ENCODE results near the gene TRIP13. TPM values are rescaled to one million over a fixed set of nuclear protein-coding genes. Genes with fewer than 3 reads are reported as not detected.
"Not testable (repeated sequence)": the region's sequence is repeated elsewhere in the genome, so short reads cannot be mapped to it uniquely, and the experiment has no call there.

The TRIP13 gene
- total RNA-seq, 2 experiments from 2014 or later = 26.6 to 28.8 TPM

DNA sequence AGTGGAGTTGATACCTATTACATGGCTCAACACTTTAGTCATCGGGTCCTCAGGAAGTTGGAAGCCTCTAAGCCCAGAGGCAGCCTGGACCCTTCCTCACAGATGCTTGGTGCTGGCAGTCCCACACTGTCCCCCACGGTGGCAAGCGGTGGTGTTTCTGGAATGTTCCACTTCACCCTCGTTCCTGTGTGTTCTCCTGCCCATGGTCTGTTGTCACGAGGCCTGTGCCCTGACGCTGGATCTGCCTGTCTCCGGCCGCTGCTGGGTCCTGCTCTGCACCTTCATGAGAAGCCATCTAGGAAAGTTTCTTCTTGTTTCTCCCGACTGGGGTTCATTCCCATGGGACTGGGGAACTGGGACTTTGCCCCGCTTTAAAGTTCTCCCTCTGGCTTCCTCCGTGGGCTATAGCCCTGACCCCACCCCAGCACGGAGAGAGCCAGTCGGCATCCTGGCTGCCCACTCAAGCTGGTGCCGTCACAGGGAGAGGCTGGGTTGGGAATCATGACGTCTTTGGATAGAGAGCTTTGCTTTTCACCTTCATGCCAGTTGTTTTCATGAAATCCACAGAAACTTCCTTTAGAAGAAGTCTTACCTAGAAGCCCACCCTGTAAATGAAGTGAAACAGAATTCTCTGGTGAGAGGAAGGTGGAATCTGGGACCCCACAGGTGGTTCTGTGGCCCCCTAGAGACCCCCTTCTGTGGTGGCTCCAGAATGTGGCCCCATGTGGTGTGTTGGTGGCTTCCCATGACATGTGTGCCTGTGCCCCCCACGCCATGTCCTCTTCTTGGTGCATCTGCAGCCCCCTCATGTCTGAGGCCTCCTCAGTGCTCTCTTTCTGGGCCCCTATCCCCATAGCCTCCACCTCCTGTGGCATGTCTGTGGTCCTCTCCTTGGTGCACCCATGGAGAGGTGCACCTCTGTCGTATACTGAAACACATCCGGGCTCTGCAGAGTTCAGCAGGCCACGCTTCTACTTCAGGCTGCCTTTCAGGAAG lies 43.8 kb downstream of the TRIP13 start:
- ChIA-PET CTCF (no interaction called here), POLR2A (no interaction called here)
- Mint-ChIP-seq H3K36me3 (ENCODE audit: low read depth) (no peaks in the 10 kb centered on the region), H3K9me3 (no peaks in the 10 kb centered on the region), H3K27ac (no peak overlapping the region), H3K4me3 (no peak overlapping the region), H3K4me1 (peaks cover 12% of the 10 kb centered on the region), H3K27me3 (peaks cover 12% of the 10 kb centered on the region)
- no peak for DNase-seq

DNA sequence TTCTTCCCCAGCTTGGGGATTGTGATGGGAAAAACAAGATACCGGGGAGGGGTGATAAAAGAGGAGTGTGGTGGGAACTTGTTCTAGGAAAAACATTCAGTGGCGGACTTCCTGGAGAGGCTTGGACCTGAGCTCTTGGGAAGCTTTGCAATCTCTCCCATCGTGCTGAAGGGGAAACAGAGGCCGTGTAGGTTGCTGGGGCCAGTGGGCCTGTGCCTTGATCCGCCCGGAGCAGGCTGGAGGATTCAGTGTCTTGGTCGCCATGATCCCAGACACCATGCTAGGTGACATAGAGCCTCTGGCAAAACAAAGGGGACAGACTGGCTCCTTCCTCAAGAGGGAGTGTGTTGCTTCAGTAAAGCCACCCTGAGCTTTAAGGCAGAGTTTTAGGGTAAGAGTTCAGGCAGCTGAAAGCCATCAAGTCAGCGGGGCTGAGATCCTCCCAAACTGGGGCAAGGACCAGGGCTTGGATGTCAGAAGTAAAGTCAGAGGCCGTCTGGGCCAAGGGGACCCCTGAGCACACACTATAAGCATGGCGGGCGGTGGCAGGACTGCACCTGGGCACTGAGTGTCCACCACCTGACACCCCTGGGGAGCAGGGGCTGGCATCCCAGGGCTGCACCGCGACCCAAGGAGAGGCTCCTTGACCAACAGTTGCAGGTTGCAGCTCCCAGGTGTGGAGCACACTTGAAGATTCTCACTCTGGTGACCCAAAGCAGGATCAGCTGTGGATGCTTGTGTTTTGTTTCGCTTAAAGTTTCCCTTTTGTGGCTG lies 44.7 kb downstream of the TRIP13 start:
- Mint-ChIP-seq H3K27ac (no peak overlapping the region), H3K36me3 (ENCODE audit: low read depth) (no peaks in the 10 kb centered on the region), H3K27me3 (peaks cover 16% of the 10 kb centered on the region), H3K4me3 (no peak overlapping the region), H3K4me1 (peaks cover 9% of the 10 kb centered on the region), H3K9me3 (no peaks in the 10 kb centered on the region)
- POLR2A ChIA-PET = no interaction called here
- CTCF ChIA-PET = interaction anchor here (1.0 kb wide), 1 partner anchor 14 kb away, joined by 3 read pairs; no protein-coding TSS in a partner anchor
- DNase-seq = no peak

DNA sequence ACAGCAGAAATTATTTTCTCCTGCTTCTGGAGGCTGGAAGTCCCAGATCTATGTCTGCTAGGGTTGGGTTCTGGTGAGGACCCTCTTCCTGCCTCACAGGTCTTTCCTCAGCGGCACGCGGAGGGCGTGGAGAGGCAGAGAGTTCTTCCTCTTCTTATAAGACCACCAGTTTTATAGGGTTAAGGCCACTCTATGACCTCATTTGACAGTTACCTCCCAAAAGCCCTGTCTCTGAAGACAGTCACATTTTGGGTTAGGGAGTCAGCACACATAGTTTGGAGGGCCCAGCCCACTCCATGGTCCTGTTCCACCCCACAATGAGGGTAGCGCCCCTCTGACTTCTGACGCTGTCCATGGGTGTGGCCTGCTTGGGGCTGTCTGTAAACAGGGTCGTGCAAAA lies 46.7 kb downstream of the TRIP13 start:
- H3K36me3 Mint-ChIP-seq (ENCODE audit: low read depth) = no peaks in the 10 kb centered on the region
- no peaks in the 10 kb centered on the region for H3K9me3 Mint-ChIP-seq
- ChIA-PET CTCF (interaction anchor here (1.2 kb wide), 1 partner anchor 202 kb away, joined by 3 read pairs; no protein-coding TSS in a partner anchor), POLR2A (no interaction called here)
- no peak overlapping the region for H3K4me3 Mint-ChIP-seq
- DNase-seq = no peak
- peaks cover 30% of the 10 kb centered on the region for H3K27me3 Mint-ChIP-seq
- H3K27ac Mint-ChIP-seq = no peak overlapping the region
- peaks cover 3% of the 10 kb centered on the region for H3K4me1 Mint-ChIP-seq

DNA sequence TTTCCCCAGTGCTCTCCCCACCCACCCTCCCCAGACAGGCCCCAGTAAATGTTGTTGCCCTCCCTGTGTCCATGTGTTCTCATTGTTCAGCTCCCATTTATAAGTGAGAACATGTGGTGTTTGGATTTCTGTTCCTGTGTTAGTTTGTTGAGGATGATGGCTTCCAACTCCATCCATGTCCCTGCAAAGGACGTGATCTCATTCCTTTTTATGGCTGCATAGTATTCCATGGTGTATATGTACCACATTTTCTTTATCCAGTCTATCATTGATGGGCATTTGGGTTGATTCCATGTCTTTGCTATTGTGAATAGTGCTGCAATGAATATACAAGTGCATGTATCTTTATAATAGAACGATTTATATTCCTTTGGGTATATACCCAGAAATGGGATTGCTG lies 48.1 kb downstream of the TRIP13 start:
- H3K27me3 Mint-ChIP-seq = peaks cover 41% of the 10 kb centered on the region
- H3K9me3 Mint-ChIP-seq; H3K27ac Mint-ChIP-seq; H3K36me3 Mint-ChIP-seq (ENCODE audit: low read depth); POLR2A ChIA-PET; H3K4me3 Mint-ChIP-seq; H3K4me1 Mint-ChIP-seq; DNase-seq: not testable (repeated sequence)
- CTCF ChIA-PET = interaction anchor here (1.2 kb wide), 1 partner anchor 201 kb away, joined by 3 read pairs; no protein-coding TSS in a partner anchor

DNA sequence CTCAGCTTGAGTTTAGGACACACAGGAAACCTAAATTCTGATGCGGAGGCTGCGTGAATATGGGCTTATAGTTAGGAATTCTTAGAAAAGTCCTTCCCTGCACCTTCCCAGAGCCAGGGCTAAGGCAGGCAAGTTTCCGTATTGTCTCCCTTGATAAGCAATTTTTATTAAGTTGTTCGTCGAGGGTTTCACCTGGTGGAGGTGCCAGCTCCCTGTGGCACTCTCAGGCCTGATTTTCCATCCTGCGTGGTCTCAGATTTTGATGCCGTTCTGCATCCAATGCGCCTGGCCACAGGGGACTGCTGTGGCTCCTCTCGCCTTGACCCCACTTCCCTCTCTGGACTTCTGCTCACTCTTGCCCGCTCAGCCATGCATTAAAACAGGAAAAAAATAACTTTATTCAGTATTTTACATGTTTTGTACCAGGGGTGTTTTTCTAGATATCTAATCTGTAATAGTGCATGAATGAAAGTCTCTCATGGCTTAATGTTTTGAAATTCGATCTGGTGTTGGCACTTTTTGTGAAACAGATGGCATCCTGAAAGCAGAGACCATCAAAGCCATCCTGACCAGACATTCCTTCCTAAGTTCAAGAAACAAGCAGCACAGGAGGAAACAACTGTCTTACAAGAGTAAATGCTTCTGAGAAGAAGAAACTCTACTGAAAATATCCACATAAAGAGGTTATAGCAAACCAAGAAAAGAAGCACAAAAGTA lies 50.7 kb downstream of the TRIP13 start:
- H3K36me3 Mint-ChIP-seq (ENCODE audit: low read depth) = no peaks in the 10 kb centered on the region
- peaks cover 55% of the 10 kb centered on the region for H3K27me3 Mint-ChIP-seq
- ChIA-PET POLR2A (no interaction called here), CTCF (no interaction called here)
- no peak overlapping the region for H3K27ac Mint-ChIP-seq
- no peak for DNase-seq
- no peak overlapping the region for H3K4me3 Mint-ChIP-seq
- no peaks in the 10 kb centered on the region for H3K4me1 Mint-ChIP-seq
- H3K9me3 Mint-ChIP-seq = no peaks in the 10 kb centered on the region

DNA sequence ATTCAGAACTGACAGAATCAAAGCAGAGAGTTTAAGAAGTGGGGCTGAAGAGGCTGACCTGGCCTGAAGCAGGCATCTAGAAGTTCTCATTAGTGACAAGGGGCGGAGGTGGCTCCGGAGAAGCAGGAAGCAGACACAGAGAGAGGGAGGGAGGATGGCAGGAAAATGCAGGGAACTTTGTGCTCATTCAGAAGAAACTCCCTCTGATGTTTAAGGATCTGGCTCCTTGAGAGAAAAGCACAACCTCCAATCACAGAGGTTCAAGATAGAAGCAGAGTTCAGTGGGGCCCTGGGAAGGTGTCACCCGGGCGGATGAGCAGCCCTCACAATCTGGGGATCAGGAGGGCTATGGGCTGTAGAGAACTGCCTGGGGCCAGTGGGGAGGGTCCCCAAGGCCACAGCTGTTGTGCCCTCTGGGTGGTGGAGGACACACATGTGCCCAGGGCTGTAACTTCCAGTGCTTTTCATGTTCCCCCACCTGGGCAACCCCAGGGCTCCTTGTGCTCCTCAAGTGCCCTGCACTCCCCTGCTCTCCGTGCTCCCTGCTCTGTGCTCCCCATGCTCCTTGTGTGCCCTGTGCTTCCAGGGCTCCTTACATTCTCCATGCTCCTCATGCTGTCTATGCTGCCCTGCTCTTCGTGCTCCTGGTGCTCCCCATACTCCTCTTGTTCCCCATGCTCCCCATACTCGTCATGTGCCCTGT lies 51.4 kb downstream of the TRIP13 start:
- Mint-ChIP-seq H3K36me3 (ENCODE audit: low read depth) (no peaks in the 10 kb centered on the region), H3K27ac (no peak overlapping the region), H3K4me3 (no peak overlapping the region), H3K4me1 (no peaks in the 10 kb centered on the region), H3K27me3 (peaks cover 55% of the 10 kb centered on the region), H3K9me3 (no peaks in the 10 kb centered on the region)
- CTCF ChIA-PET = no interaction called here
- DNase-seq = peak; percentile 15
- POLR2A ChIA-PET = no interaction called here

DNA sequence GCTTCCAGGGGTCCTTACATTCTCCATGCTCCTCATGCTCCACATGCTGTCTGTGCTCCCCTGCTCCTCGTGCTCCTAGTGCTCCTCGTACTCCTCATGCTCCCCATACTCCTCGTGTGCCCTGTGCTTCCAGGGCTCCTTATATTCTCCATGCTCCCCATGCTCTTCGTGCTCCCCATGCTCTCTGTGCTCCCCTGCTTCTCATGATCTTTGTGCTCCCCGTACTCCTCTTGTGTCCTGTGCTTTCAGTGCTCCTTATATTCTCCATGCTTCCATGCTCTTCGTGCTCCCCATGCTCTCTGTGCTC lies 51.9 kb downstream of the TRIP13 start:
- Mint-ChIP-seq H3K36me3 (ENCODE audit: low read depth) (no peaks in the 10 kb centered on the region), H3K4me3 (no peak overlapping the region), H3K27me3 (peaks cover 55% of the 10 kb centered on the region), H3K9me3 (no peaks in the 10 kb centered on the region), H3K27ac (no peak overlapping the region), H3K4me1 (no peaks in the 10 kb centered on the region)
- no peak for DNase-seq
- ChIA-PET CTCF (no interaction called here), POLR2A (no interaction called here)

DNA sequence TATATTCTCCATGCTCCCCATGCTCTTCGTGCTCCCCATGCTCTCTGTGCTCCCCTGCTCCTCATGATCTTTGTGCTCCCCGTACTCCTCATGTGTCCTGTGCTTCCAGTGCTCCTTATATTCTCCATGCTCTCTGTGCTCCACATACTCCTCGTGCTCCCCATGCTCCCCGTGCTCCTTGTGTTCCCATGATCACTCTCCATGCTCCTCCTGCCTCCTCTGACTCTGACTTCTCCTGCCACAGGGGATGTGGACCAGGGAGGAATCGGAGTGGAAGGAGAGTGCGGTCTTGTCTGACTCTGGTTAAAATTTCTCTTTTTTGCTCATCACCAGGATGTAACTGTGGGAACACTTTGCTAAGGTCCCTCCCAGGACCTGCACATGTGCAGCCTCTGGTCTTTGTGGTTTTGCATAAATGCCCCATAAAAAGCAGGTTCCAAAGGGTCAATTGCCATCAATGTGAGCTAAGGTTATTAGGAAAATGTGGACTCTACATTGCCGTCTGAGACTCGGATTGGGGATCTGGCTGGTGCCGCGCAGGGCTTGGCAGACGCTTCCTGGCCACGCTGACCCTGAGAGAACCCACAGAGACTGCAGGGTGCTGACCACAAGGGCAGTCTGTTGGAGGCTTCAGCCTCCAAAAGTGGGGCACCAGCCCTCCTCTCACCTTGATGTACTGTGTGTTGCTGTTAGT lies 52.5 kb downstream of the TRIP13 start:
- H3K9me3 Mint-ChIP-seq = no peaks in the 10 kb centered on the region
- H3K36me3 Mint-ChIP-seq (ENCODE audit: low read depth) = no peaks in the 10 kb centered on the region
- CTCF ChIA-PET = no interaction called here
- H3K27me3 Mint-ChIP-seq = peaks cover 53% of the 10 kb centered on the region
- H3K4me3 Mint-ChIP-seq = no peak overlapping the region
- POLR2A ChIA-PET = no interaction called here
- H3K4me1 Mint-ChIP-seq = no peaks in the 10 kb centered on the region
- no peak overlapping the region for H3K27ac Mint-ChIP-seq
- no peak for DNase-seq

DNA sequence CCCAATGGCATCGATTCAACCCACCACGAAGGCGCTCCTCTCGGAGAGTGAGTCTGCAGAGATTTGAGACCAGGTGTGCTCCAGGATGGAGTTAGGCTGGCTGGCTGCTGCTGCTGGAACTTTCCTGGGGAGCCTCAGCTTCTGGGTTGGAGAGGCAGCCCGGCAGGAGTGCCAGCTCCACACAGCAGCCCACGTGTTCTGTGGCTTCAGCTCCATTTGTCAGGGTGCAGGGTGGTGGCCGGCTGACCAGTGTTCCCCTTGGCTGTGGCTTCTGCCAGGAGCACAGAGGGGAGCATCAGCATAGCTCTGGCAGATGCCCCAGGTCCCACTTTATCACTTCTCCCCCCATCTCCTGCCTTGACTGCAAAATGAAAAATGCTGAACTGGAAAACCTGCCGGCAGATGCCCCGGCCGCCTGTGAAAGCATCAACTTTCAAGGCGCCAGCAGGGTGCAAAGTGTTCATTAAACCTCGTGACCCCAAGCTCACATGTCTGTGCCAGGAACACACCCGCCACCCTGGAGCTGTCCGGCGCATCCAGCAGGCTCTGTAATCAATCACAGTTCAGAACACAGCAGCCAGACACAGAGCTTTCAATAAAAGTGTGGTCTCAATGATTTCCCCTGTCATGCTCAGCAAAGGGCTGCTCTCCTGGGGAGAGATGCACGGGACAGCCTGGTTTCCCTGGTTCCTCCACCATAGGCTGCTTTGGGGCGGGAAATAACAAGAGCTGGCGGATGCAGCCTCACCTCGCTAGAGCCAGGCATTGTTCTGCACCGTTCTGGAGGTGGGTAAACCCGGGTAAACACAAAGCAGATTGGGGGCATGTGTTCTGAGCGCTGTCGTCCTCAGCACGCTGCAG lies 53.2 kb downstream of the TRIP13 start:
- ChIA-PET POLR2A (no interaction called here), CTCF (interaction anchor here (1.0 kb wide), 1 partner anchor 22 kb away, joined by 3 read pairs; no protein-coding TSS in a partner anchor)
- Mint-ChIP-seq H3K27ac (no peak overlapping the region), H3K4me1 (no peaks in the 10 kb centered on the region), H3K9me3 (no peaks in the 10 kb centered on the region), H3K27me3 (peaks cover 56% of the 10 kb centered on the region), H3K36me3 (ENCODE audit: low read depth) (no peaks in the 10 kb centered on the region), H3K4me3 (no peak overlapping the region)
- DNase-seq = peak; percentile 14

DNA sequence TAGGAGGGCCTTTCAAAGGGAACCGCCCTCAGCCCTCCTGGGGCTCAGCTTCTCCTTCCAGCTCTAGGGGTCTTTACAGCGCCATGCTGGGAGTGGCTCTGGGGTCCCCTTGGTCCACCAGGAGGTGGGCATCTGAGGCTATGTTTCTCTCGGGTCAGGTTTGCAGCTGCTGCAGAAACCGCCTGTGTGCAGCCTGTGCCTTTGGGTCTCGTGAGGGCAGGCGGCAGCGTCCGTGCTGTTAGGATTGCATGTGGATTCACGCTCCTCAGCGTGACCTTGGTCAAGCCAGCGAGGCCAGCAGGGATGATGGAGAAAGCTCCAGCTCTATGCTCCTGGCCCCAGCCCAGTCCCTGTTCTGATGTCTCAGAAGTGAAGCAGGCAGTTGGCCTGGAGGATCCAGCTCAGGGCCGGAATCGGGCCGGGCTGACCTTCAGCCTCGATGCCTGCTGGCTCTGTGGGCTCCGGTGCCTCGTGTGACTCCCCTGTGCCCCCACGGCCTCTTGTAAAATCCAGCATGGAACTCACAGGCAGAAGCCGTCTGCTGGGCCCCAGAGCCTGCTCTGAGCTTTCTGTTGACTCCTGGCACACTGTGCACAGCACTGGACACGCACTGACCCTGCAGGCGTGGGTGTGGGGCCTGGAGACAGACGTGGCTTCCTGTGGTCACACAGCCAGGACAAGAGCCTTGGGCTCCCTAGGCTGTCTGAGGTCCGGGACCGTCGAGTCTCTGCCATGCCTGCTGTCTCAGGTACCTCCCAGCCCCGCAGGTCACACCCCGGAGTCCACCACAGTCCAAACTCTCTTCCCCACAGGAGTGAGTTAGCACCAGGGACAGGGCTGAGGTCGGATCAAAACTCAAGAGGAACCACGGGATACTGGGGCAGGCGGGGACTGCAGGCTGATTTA lies 54.3 kb downstream of the TRIP13 start:
- H3K4me1 Mint-ChIP-seq = no peaks in the 10 kb centered on the region
- peak; percentile 14 for DNase-seq
- H3K9me3 Mint-ChIP-seq = no peaks in the 10 kb centered on the region
- no peak overlapping the region for H3K27ac Mint-ChIP-seq
- no peak overlapping the region for H3K4me3 Mint-ChIP-seq
- POLR2A ChIA-PET = no interaction called here
- CTCF ChIA-PET = no interaction called here
- H3K36me3 Mint-ChIP-seq (ENCODE audit: low read depth) = no peaks in the 10 kb centered on the region
- H3K27me3 Mint-ChIP-seq = peaks cover 53% of the 10 kb centered on the region
